Measurements from ENCODE around the gene BCKDHB.
"Not testable (repeated sequence)": the region's sequence is repeated elsewhere in the genome, so short reads cannot be mapped to it uniquely, and the experiment has no call there.

The BCKDHB gene

DNA sequence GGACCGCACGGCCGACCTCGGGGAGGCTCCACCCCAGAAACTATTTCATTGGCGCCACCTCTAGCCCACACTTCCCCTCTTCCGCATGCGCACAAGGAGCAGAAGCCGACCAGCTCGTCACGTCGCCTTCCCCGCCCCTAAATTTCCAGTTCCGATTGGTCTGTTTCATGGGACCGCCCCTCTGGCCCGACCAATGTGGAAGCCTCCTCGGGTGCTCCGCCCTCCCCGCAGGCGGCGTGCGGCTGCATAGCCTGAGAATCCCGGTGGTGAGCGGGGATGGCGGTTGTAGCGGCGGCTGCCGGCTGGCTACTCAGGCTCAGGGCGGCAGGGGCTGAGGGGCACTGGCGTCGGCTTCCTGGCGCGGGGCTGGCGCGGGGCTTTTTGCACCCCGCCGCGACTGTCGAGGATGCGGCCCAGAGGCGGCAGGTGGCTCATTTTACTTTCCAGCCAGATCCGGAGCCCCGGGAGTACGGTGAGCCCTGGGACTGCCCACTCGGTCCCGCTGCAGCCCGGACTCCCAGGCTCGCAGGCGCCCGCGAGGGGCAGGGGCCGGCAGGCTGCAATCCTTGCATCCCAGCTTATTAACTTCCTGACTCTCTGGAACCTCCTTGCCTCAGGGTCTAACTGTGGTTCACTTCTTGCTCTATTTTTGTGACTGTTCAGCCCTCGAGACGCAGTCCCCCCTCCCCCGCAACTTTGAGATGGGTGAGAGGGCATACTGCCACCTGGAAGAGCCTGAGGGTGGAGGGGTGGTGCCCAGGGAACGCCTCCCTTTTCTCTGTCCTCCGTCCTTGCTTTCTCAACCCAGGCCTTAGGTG is at the start of gene BCKDHB:
TSS of gene BCKDHB (plus strand) at position 254 of the 818 bp plus-strand sequence. CDS start at position 277, 23 bp downstream.
- DNase-seq (ENCODE audit: low read depth) = peak; percentile 98

- DNase-seq (ENCODE audit: low read depth) = no peak
Observed at GRCh38 chr6:80060774-80061173, 45.7 kb upstream of the BCKDHB start.

- not testable (repeated sequence) for DNase-seq (ENCODE audit: low read depth)
Observed at GRCh38 chr6:80068146-80068545, 38.3 kb upstream of the BCKDHB start.

- DNase-seq (ENCODE audit: low read depth) = not testable (repeated sequence)
Observed at GRCh38 chr6:80070431-80070830, 36.0 kb upstream of the BCKDHB start.

GRCh38 chr6:80077067-80077466 is 29.4 kb upstream of the BCKDHB start:
- no peak for DNase-seq (ENCODE audit: low read depth)

DNA sequence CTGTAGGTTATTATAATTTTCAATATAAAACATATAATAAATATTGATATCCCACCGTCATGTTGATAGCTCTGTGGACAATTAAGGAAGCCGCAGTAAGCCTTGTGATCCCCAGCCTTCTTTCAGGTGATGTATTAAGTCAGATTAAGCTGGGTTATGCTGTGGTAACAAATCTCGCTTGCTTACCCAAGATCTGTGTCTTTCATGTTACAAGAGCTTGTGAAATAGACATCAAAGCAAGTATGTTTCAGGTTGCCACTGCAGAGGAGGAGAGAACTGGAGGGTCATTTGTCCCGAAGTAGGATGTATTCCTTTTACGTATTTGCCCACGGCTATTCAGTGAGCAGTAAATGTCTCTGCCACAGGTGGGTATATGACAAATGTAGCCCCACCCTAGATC is 17.8 kb upstream of the BCKDHB start:
- DNase-seq (ENCODE audit: low read depth) = no peak

GRCh38 chr6:80091506-80091905 is 15.0 kb upstream of the BCKDHB start:
- DNase-seq (ENCODE audit: low read depth) = no peak

GRCh38 chr6:80094017-80094416 is 12.5 kb upstream of the BCKDHB start:
- DNase-seq (ENCODE audit: low read depth) = no peak

DNA sequence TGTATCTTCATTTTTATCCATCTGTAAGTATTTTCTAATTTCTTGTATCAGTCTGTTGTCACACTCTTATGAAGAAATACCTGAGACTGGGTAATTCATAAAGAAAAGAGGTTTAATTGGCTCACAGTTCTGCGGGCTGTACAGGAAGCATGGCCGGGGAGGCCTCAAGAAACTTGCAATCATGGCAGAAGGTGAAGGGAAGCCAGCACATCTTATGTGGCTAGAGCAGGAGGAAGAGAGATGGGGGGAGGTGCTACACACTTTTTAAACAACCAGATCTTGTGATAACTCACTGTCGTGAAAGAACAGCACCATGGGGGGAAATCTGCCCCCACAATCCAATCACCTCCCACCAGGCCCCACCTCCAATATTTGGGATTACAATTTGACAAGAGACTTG is 10.9 kb upstream of the BCKDHB start:
- DNase-seq (ENCODE audit: low read depth) = no peak

GRCh38 chr6:80098392-80098791 is 8.1 kb upstream of the BCKDHB start:
- no peak for DNase-seq (ENCODE audit: low read depth)

DNA sequence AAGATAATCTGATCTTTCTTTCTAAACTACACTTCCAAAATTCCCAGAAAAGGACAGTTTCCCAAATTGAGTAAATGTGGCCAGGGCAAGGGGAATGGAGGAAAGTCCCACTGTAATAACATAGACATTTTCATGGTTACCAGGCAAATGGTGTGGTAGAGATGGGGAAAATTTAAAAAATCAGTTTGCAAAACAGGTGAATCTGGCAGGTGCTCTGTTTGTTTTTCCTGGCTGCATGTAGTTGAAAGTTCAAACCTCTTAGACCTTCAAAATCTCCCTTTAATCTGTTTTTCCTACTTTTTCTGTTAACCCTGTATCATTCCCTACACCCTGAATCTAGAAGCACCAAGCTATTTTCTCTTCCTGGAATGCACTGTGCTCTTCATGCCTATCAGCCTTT is 2.0 kb upstream of the BCKDHB start:
- no peak for DNase-seq (ENCODE audit: low read depth)

DNA sequence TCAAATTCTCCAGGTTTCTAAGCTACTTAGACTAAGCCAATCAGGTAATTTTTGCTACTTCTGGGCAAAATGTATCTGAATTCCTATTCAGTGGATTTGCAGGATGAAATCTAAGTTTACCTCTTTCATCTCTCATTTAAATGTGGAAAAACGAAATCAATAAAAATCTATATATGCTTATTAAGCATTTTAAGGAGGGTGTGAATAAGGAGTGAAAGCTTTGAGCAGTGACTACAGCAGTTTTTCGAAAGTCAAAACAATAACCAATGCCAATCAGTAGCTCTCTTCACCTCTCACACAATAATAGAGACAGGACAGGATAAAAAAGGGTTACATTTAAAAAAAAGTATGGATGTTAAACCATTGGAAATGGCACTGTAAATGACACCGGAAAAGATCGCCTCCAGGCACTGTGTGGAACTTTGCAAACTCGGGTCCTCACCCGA is 476 bp upstream of the BCKDHB start:
- DNase-seq (ENCODE audit: low read depth) = no peak

DNA sequence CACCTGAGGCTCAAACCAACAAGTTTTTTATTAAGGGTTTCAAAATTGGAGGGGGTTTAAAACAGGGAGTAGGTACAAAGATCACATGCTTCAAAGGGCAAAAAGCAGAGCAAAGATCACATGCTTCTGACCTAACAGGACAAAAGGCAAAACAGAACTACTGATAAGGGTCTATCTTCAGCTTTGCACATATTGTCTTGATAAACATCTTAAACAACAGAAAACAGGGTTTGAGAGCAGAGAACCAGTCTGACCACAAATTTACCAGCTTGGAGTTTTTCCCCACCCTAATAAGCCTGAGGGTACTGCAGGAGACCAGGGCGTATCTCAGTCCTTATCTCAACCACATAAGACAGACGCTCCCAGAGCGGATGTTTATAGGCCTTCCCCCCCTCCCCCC is 16.1 kb downstream of the BCKDHB start:
- not testable (repeated sequence) for DNase-seq (ENCODE audit: low read depth)

DNA sequence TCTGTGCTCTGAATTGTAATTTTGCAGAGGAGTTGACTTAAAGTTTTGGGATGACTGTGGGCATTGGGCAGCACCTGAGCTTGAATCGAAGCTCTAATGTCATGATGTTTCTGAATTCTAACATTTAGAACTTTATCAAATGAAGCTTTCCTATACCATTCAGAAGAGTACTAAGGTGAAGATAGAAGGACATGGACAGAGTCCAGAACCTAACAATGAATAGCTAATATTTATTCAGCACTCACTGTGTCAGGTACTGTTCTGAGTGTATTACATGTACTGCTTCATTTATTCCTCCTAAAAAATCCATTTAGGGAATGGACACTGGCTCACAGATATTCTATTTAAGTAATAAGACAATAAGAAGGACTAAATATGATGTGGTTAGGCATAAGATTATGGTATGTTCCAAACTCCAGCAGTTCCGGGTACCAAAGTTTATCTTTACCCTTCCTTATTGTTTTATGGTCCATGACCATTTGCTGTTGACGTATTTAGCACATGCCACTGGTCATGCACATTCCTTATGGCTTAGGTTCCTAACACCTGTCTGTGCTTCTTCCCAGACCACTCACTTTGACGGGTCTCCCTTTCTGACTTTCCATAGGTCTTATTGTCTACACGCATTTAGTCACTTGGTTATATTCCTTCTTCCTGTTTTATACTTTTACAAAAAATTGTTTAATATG is 20.3 kb downstream of the BCKDHB start:
- DNase-seq (ENCODE audit: low read depth) = no peak

GRCh38 chr6:80129485-80129884 is 23.0 kb downstream of the BCKDHB start:
- no peak for DNase-seq (ENCODE audit: low read depth)

GRCh38 chr6:80133020-80133419 is 26.5 kb downstream of the BCKDHB start:
- DNase-seq (ENCODE audit: low read depth) = peak; percentile 50

DNA sequence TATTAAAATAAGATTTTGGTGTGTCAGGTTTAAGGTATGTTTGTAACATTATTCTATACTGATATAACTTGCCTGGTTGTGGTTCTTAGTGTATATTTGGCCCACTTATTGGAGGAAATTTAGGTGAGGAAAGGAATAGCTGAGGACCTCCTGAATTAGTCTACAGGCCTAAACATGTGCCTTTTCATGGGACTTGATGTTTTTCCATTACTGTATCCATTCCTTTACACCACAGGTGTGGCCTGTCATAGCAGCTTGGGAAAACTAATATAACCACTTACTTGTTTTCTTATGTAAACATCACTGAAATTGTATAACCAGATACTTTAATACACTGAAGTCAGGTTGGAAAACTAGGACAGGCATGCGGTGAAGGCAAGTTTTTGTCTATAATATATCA is 27.6 kb downstream of the BCKDHB start:
- DNase-seq (ENCODE audit: low read depth) = no peak

GRCh38 chr6:80142586-80142985 is 36.1 kb downstream of the BCKDHB start:
- no peak for DNase-seq (ENCODE audit: low read depth)

GRCh38 chr6:80143419-80143937 is 37.0 kb downstream of the BCKDHB start:
- DNase-seq (ENCODE audit: low read depth) = peak; percentile 74

DNA sequence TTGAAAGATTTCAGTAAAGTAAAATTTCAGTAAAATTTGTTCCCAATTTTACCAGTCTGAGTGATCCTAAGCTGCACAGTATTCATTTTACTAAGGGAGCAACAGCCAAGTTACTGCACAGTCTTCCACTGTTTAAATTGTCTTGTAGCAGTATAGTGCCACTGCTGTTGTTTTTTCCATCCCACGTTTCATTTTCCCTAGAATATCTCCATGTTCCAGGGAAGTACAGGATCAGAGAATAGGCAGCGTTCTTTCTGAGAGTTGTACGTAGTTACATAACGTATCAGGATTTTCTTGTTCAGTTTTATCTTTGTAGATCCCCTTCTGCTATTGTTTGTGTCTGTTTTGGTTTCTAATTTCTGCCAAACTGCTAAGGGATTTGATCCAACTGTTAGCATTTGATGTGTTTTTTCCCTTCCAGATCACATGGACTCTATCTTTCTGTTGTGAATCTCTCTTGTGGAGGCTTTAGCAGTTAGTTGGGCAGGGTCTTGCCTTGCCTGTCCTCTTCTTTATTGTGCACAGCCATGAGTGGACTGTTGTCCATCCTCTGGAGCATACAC is 38.4 kb downstream of the BCKDHB start:
- DNase-seq (ENCODE audit: low read depth) = no peak

DNA sequence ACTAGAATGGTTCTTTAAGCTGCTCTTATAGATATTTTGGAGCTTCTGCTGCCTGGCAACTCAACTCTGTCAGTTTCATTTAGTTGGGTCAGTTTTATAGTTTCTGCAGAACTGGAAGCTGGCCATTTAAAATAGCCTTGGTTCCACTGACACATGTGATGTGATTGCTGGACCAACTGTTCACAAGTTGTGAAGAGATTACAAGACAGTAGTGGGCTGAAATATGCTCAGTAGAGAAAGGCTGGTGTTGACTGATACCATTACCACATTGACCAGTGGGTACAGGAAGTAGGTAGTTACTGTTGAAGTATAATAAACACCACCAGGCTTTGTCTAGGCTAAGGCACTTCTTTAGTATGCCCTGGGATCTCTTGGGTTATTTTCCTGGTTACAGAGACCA is 39.0 kb downstream of the BCKDHB start:
- DNase-seq (ENCODE audit: low read depth) = no peak

GRCh38 chr6:80145921-80146320 is 39.5 kb downstream of the BCKDHB start:
- DNase-seq (ENCODE audit: low read depth) = no peak

- DNase-seq (ENCODE audit: low read depth) = no peak
Observed at GRCh38 chr6:80148220-80148619, 41.7 kb downstream of the BCKDHB start.
